ENCODE results near the gene TUBA1C.

DNA sequence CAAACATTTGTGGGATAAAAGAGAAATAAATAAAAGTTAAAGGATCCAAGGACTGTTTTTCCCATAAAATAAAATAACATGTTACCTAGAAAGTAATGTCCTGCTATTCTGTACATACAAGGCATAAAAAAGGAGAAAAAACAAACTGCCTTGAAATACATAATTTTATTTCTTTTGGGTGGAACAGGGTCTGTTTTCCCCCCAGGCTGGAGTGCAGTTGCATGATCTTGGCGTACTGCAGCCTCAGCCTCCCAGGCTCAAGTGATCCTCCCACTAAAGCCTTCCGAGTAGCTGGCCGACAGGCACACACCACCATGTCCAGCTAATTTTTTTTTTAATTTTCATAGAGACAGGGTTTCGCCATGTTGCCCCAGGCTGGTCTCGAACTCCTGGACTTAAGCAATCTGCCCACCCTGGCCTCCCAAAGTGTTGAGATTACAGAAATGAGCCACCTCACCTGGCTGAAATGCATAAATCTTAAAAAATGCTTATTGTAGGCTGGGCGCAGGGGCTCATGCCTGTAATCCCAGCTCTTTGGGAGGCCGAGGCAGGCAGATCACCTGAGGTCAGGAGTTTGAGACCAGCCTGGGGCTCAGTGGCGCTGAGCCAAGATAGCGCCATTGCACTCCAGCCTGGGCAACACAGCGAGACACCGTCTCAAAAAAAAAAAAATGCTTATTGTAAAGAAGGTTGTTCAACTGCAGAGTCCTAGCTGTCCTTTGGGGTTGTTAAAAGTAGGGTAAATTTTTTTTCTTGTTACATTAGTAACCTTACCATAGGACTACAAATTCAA lies 4.1 kb upstream of the TUBA1C start:
- TF ChIP-seq POLR2AphosphoS5 (IDR thresholded peaks at IDR 0.05) = no peak
- TF ChIP-seq POLR2A (IDR thresholded peaks at IDR 0.05; ENCODE audit: low read depth) = no peak
